Effector memory CD4-positive, alpha-beta T cell (primary cell): Measurements from ENCODE around the gene IL36B.

Experiments
- DNase-seq, 3 donors: peaks; one replicate each; pipeline ENCODE4 v3.0.0-alpha.2; 2020
- H3K27ac ChIP-seq: 2 replicates; pipeline ENCODE4 v1.7.0; 2013; ENCODE audit warnings: mild to moderate bottlenecking, low read length, moderate library complexity; ENCODE audit not compliant: insufficient read depth, poor library complexity, severe bottlenecking
- H3K27me3 ChIP-seq: replicated peaks from 2 replicates; pipeline ENCODE4 v1.7.0; 2013; ENCODE audit warnings: mild to moderate bottlenecking, low read length; ENCODE audit not compliant: insufficient read depth, control insufficient read depth, poor library complexity, severe bottlenecking
- H3K36me3 ChIP-seq: 2 replicates; pipeline ENCODE4 v1.7.0; 2013; ENCODE audit warnings: mild to moderate bottlenecking, low read length, moderate library complexity; ENCODE audit not compliant: control insufficient read depth, insufficient read depth
- H3K4me1 ChIP-seq: 2 replicates; pipeline ENCODE4 v1.7.0; 2013; ENCODE audit warnings: low read length, mild to moderate bottlenecking; ENCODE audit not compliant: control insufficient read depth, insufficient read depth, poor library complexity, severe bottlenecking
- H3K4me3 ChIP-seq: 2 replicates; pipeline ENCODE4 v1.7.0; 2013; ENCODE audit warnings: low read length, low read depth, mild to moderate bottlenecking; ENCODE audit not compliant: insufficient read depth, poor library complexity, severe bottlenecking
- H3K9me3 ChIP-seq: 2 replicates; pipeline ENCODE4 v1.7.0; 2013; ENCODE audit warnings: mild to moderate bottlenecking, low read length, moderate library complexity; ENCODE audit not compliant: control insufficient read depth

Gene IL36B

DNA sequence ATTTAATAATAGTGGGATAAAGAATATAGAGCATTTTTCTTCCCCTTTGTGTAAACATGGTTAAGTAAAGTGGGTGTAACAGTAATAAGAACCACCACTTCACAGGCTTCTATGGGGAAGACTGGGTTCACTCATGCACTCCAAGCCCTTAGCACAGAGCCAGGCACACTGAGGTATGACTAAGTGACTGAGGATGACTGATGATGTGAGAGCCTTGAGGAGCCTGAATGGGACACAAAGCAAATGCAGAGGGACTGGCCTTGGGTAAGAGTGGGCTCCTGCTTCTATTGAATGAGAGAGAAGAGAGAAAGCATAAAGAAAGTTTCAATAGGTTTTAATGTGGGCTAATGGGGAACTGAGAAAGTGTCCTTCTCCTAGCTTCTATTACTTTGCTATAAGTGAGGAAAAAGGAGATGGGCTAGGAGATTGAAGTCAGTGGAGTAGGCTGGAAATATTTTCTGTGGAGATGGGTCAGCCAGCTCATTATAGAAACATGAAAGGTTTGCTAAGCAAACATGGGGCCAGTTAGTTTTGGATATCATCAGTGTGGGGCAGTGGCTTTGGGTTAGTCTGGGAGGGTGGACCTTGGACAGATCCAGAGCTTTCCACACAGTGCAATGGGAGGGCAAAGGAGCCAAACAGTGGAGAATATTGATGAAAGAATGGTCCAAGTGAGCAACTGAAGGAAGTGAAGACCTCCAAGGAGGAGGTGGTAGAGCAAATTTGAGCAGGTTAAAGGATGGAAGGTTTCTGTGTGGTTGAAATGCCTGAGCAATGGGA lies 35.7 kb upstream of the IL36B start:
- H3K27me3 ChIP-seq: no peaks in the 10 kb centered on the region
- DNase-seq: no peak
- no peak overlapping the region for H3K4me3 ChIP-seq
- no peaks in the 10 kb centered on the region for H3K36me3 ChIP-seq
- H3K4me1 ChIP-seq: no peaks in the 10 kb centered on the region
- H3K9me3 ChIP-seq: no peaks in the 10 kb centered on the region
- H3K27ac ChIP-seq: no peak overlapping the region

DNA sequence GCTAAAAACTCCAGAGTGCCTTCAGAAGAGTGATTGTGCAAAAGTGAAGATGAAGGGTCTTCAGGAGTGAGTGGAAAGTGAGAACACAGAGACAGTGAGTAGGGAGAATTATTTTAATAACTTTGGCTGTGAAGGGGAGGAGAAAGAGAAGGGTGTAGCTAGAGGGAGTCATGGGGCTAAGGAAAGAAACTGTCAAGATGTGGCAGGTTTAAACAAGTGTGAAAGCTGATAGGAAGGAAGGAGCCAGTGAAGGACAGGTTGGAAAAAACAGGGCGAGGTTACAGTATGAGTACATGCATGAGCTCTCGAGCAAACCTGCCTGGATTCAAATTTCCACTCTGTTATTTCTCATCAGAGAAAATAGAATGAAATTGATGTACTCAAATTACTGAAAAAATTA lies 32.9 kb upstream of the IL36B start:
- H3K4me3 ChIP-seq: no peak overlapping the region
- no peaks in the 10 kb centered on the region for H3K36me3 ChIP-seq
- no peaks in the 10 kb centered on the region for H3K4me1 ChIP-seq
- no peaks in the 10 kb centered on the region for H3K9me3 ChIP-seq
- no peaks in the 10 kb centered on the region for H3K27me3 ChIP-seq
- no peak overlapping the region for H3K27ac ChIP-seq
- DNase-seq: no peak

DNA sequence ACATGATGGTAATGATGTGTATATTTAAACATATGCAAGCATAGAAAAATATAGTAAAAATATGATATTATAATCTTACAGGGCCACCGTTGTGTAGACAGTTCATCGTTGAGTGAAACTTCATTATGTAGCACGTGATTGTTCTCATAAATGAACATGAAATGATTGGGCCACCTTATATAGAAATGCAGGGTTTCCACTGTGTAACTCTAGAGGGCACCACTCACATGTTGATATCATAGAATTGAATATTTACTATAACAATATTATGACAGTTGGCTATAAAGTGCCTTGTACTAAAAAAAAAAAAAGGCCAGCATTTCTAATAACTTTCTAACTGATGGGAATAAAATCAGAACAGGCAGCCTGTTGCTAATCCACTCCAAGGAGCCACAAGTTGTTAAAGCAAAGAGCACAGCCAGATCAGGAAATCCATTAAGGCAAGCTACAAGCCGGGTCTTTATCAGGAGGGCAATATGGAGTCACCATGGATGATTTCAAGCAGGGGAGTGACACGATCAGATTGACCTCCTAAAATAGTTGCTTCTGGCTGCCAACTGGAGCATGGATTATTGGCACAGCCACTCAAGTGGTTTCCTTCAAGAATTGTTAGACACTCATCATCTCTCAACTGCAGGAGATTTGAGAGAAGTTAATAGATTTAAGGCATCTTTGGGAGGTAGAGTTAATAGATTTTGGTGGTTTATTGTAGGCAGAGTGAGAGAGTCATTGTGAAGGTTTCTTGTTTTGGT lies 31.8 kb upstream of the IL36B start:
- DNase-seq: no peak

DNA sequence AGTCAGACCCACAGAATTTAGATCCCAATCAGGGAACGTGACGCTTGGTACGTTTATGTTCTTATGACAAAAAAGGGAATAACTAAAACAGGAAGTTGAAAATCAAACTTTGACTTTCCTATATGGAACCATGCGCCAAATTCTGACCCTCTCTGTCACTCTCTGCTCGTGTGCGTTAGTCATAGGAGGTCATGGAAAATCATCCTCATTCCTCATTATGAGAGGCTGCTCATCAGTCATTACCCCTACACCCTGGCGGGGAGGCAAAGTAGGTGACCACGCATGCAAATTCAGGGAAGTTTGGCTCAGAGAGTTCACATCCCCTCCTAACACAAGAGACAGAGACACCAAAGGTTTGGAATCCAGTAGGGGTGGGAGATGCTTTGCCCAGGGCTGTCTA lies 30.6 kb upstream of the IL36B start:
- no peaks in the 10 kb centered on the region for H3K27me3 ChIP-seq
- H3K27ac ChIP-seq: no peak overlapping the region
- no peaks in the 10 kb centered on the region for H3K36me3 ChIP-seq
- H3K4me1 ChIP-seq: no peaks in the 10 kb centered on the region
- H3K4me3 ChIP-seq: no peak overlapping the region
- no peaks in the 10 kb centered on the region for H3K9me3 ChIP-seq
- DNase-seq: no peak

More for the DNA sequence above, 31.8 kb upstream of the IL36B start:
- Histone ChIP-seq H3K27me3 (no peaks in the 10 kb centered on the region), H3K4me1 (no peaks in the 10 kb centered on the region), H3K9me3 (no peaks in the 10 kb centered on the region), H3K4me3 (no peak overlapping the region), H3K27ac (no peak overlapping the region), H3K36me3 (no peaks in the 10 kb centered on the region)

DNA sequence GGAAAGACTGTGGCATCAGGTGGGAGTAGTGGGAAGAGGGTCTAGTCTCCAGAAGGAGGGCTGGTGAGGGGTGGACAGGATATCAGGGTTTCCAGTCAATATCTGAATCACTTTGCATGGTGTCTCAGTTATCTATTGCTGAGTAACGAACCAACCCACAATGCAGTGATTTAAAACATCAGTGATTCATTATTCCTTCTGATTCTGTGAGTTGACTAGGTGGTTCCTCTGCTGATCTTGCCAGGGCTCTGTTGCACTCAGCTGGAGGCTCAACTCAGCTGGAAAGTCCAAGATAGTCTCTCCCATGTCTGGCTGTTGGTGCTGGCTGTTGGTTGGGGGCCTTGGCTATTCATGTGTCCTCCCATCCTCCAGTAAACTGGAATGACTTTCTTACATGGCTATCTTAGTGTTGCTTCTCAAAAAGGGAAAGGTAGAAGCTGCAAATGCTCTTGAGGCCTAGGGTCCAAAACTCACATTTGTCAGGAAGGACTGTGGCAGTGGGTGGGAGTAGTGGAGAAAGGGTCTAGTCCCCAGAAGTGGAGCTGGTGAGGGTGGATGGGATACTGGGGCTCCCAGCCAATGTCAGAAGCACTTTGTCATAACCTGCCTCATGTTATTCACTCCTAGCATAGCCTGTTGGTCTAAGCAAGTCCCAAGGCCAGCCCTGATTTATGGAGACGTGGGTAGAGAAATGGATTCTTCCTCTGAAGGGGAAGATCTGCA lies 29.0 kb upstream of the IL36B start:
- H3K36me3 ChIP-seq: no peaks in the 10 kb centered on the region
- H3K4me3 ChIP-seq: no peak overlapping the region
- DNase-seq: no peak
- H3K27ac ChIP-seq: no peak overlapping the region
- no peaks in the 10 kb centered on the region for H3K27me3 ChIP-seq
- no peaks in the 10 kb centered on the region for H3K9me3 ChIP-seq
- H3K4me1 ChIP-seq: no peaks in the 10 kb centered on the region

DNA sequence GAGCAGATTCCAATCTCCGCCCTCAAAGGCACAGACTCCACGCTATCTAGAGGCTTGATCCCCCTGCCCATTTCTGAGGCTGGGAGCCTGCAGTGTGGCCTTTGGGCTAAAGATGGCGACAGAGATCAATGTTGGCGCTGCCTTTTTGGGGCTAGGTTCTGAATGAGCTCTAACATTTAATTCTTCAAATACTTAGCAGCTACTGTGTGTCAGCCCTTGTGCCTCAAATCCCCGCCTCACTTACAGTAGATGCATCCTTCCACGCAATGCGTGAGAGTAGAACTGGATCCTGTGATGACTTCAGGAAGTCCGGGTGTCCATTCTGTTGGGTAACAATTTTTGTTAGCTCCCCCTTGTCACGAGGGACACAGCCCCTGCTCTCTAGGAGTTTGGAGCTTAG lies 27.5 kb upstream of the IL36B start:
- no peak overlapping the region for H3K27ac ChIP-seq
- peak in 1 of 3 donors; percentile 5 for DNase-seq

GRCh38 chr2:113079131-113079530 lies 26.5 kb upstream of the IL36B start:
- H3K4me1 ChIP-seq: no peaks in the 10 kb centered on the region
- H3K36me3 ChIP-seq: no peaks in the 10 kb centered on the region
- H3K27ac ChIP-seq: no peak overlapping the region
- no peaks in the 10 kb centered on the region for H3K9me3 ChIP-seq
- H3K27me3 ChIP-seq: no peaks in the 10 kb centered on the region
- DNase-seq: no peak
- no peak overlapping the region for H3K4me3 ChIP-seq

More for the DNA sequence above, 27.5 kb upstream of the IL36B start:
- H3K4me3 ChIP-seq: no peak overlapping the region
- H3K27me3 ChIP-seq: no peaks in the 10 kb centered on the region
- no peaks in the 10 kb centered on the region for H3K36me3 ChIP-seq
- H3K9me3 ChIP-seq: no peaks in the 10 kb centered on the region
- H3K4me1 ChIP-seq: no peaks in the 10 kb centered on the region

DNA sequence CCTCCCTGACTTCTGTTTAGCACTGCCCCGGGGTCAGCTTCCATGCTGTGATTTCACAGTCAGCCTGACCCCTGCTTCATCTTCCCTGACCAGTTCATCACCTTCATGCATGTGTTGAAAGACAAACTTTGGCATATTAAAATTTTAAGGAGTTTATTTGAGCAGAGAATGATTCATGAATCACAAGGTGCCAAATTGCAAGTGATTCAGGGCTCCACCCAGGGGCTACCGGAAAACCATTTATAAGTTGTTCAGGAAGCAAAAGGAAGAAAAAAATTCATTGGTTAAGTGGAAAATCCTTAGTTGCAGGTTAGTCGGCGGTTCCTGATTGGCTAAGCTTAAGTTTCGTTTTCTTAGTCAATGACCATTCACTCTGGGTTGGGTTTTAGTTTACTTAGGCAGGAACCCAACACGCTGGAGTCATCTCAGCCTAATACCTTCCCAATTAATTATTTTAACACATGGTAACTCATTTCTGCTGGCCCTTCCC lies 25.7 kb upstream of the IL36B start:
- no peaks in the 10 kb centered on the region for H3K9me3 ChIP-seq
- no peak overlapping the region for H3K27ac ChIP-seq
- no peak overlapping the region for H3K4me3 ChIP-seq
- H3K27me3 ChIP-seq: no peaks in the 10 kb centered on the region
- no peaks in the 10 kb centered on the region for H3K36me3 ChIP-seq
- no peak for DNase-seq
- no peaks in the 10 kb centered on the region for H3K4me1 ChIP-seq

DNA sequence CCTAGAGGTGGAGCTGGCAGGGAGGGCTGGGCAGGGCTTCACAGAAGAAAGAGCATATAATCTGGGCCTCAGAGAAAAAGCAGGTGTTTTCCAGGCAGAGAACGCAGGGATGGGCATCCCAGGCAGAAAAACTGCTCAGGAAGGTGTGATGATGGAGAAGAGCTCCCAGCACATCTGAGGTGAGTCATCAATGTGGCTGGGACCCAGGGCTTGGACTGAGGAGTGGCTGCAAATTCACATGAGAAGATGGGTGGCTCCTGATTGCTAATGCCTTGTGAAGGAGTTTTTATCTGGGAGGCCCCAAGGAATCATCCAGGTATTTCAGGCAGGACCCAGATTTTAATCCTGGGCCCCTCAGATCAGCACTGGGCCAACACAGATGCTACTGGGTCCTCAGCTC lies 25.3 kb upstream of the IL36B start:
- Histone ChIP-seq H3K4me1 (no peaks in the 10 kb centered on the region), H3K27ac (no peak overlapping the region), H3K27me3 (no peaks in the 10 kb centered on the region), H3K9me3 (no peaks in the 10 kb centered on the region), H3K36me3 (no peaks in the 10 kb centered on the region), H3K4me3 (no peak overlapping the region)
- no peak for DNase-seq
